ENCODE results near the gene CAMK1D.

Gene CAMK1D

GRCh38 chr10:12663863-12664262 lies 314.5 kb downstream of the CAMK1D start:
- no peak for DNase-seq

GRCh38 chr10:12665501-12665900 lies 316.2 kb downstream of the CAMK1D start:
- DNase-seq: no peak

GRCh38 chr10:12667052-12667451 lies 317.7 kb downstream of the CAMK1D start:
- DNase-seq: no peak

- DNase-seq: no peak
Measured at GRCh38 chr10:12668634-12669033, 319.3 kb downstream of the CAMK1D start.

- DNase-seq: no peak
Measured at GRCh38 chr10:12670004-12670403, 320.7 kb downstream of the CAMK1D start.

- no peak for DNase-seq
Measured at GRCh38 chr10:12675186-12675585, 325.8 kb downstream of the CAMK1D start.

- no peak for DNase-seq
Measured at GRCh38 chr10:12679636-12680035, 330.3 kb downstream of the CAMK1D start.

GRCh38 chr10:12681252-12681651 lies 331.9 kb downstream of the CAMK1D start:
- no peak for DNase-seq

- no peak for DNase-seq
Measured at GRCh38 chr10:12684784-12685183, 335.4 kb downstream of the CAMK1D start.

- DNase-seq: no peak
Measured at GRCh38 chr10:12685261-12686058, 336.1 kb downstream of the CAMK1D start.

- no peak for DNase-seq
Measured at GRCh38 chr10:12687996-12688395, 338.6 kb downstream of the CAMK1D start.

GRCh38 chr10:12689893-12690292 lies 340.5 kb downstream of the CAMK1D start:
- DNase-seq: no peak

- DNase-seq: no peak
Measured at GRCh38 chr10:12690525-12691126, 341.3 kb downstream of the CAMK1D start.

- DNase-seq: no peak
Measured at GRCh38 chr10:12691596-12691995, 342.2 kb downstream of the CAMK1D start.

GRCh38 chr10:12697764-12698163 lies 348.4 kb downstream of the CAMK1D start:
- DNase-seq: no peak

GRCh38 chr10:12699258-12699700 lies 349.9 kb downstream of the CAMK1D start:
- no peak for DNase-seq

- no peak for DNase-seq
Measured at GRCh38 chr10:12699781-12700556, 350.6 kb downstream of the CAMK1D start.

GRCh38 chr10:12700557-12700874 lies 351.2 kb downstream of the CAMK1D start:
- DNase-seq: no peak

- DNase-seq: peak; percentile 65
Measured at GRCh38 chr10:12701696-12702095, 352.3 kb downstream of the CAMK1D start.

- no peak for DNase-seq
Measured at GRCh38 chr10:12702215-12702770, 352.9 kb downstream of the CAMK1D start.

GRCh38 chr10:12703126-12703525 lies 353.8 kb downstream of the CAMK1D start:
- DNase-seq: no peak

- DNase-seq: peak; percentile 76
Measured at GRCh38 chr10:12703813-12704212, 354.5 kb downstream of the CAMK1D start.

GRCh38 chr10:12704488-12704887 lies 355.1 kb downstream of the CAMK1D start:
- DNase-seq: peak; percentile 63

GRCh38 chr10:12705943-12706342 lies 356.6 kb downstream of the CAMK1D start:
- DNase-seq: peak; percentile 77
